GM18867 (cell line): Measurements from ENCODE around the gene RFK.
"Not testable (repeated sequence)": the region's sequence is repeated elsewhere in the genome, so short reads cannot be mapped to it uniquely, and the experiment has no call there.

Experiments
- ATAC-seq: cut with Tn5 transposase; IDR thresholded peaks from one replicate; pipeline ENCODE4 v1.9.1; 2021; ENCODE audit warnings: mild to moderate bottlenecking, moderate library complexity; ENCODE audit not compliant: unreplicated experiment

The RFK gene

GRCh38 chr9:76372336-76372735 lies 21.9 kb downstream of the RFK start:
- ATAC-seq, result no peak

DNA sequence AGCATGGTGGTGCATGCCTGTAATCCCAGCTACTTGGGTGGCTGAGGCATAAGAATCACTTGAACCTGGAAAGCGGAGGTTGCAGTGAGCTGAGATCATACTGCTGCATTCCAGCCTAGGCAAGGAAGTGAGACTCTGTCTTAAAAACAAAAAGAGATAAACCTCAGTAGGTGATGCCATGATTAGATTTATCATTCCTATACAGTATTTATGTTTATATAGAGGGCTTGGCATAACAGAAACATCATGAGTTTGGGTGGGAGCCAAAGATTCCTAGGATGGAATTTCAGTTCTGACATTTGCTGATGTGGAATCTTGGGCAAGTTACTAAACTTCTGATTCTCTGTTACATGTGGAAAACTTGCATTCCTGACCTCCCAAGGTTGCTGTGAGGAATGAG lies 22.3 kb downstream of the RFK start:
- no peak for ATAC-seq

DNA sequence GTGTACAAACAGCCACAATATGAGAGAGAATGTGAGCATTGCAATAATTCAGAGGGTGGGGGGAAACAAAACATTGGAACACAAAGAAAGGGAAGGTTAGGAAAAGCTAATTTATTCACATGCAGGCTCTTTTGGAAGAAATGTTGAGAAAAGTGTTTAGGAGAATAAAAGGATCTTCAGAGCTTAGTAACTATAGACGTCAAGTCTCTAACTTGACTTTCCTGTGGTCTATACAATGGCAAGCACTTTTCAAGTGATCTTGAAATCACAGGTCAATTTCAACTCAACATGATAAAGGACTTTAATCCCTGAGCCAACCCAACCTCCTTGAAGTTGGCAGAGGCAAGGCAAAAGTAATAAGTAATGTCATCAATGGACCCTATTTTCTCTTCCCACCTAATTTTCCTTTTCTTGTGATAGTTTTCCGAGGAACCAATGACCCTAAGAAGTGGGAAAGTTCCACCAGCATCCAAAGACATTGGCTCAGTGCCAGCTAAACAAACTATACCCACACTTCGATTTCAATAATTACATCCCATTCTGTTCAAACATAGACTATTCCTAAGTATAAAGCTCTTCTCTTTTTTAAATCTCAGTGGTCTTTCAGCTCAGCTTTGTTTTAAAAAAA lies 23.7 kb downstream of the RFK start:
- ATAC-seq, result no peak

- peak; percentile 58 for ATAC-seq
Observed at GRCh38 chr9:76369583-76369982, 24.6 kb downstream of the RFK start.

GRCh38 chr9:76366275-76366674 lies 28.0 kb downstream of the RFK start:
- no peak for ATAC-seq

DNA sequence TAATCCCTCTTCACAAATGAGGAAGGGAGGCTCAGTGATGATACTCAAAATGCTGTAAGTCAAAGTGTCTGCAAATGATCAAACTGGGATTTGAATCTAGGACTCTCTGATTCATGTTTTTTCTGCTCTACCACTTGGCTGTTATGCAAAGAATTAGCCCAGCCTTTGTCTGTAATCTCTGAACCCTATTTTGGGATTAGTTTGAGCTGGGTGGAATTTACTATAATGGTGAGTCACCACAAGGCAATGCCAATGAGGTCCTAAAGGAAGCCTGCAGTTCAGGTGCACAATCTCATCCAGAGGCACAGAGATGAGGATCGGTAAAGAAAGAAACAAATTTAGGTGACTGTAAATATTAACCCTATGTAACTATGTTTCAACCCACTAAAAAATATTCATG lies 29.2 kb downstream of the RFK start:
- ATAC-seq, result no peak

- ATAC-seq, result no peak
Observed at GRCh38 chr9:76363032-76363395, 31.2 kb downstream of the RFK start.

- ATAC-seq, result not testable (repeated sequence)
Observed at GRCh38 chr9:76362332-76363031, 31.7 kb downstream of the RFK start.

DNA sequence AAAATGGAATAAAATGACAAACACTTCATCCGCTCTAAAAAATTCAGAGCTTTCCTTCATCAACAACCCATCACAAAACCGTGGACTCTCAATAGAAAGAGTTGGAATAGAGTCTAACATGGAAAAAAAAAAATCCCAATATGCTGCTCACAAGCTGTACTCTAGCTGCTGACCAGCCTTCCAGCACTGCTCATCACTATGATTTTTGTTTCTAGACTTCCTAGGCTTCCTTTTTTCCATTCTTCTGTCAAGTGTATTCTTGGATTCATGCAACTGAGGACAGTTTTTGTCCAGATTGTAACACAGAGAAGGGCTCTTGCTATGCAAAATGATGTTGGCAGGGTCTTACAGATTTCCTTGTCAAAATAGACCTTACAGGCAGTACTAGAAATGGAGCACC lies 34.5 kb downstream of the RFK start:
- ATAC-seq, result no peak

DNA sequence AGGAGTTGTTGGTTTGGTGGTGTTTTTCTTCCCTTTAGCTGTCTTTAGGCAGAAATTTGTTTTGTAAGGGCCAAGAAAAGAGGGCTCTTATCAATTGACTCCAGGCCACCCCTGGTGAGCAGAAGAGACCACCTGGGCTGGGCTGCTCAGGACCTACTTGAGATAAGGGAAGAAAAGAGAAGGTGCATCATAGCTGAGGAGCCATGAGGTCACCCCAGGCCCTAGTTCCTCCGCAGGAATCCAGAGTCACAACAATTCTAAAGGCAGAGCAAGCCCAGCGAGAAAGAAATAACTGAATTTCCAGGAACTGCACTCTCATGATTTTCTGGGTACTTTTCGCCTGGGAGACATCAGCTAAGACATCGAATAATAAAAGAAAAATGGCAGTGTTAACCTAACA lies 34.9 kb downstream of the RFK start:
- no peak for ATAC-seq

DNA sequence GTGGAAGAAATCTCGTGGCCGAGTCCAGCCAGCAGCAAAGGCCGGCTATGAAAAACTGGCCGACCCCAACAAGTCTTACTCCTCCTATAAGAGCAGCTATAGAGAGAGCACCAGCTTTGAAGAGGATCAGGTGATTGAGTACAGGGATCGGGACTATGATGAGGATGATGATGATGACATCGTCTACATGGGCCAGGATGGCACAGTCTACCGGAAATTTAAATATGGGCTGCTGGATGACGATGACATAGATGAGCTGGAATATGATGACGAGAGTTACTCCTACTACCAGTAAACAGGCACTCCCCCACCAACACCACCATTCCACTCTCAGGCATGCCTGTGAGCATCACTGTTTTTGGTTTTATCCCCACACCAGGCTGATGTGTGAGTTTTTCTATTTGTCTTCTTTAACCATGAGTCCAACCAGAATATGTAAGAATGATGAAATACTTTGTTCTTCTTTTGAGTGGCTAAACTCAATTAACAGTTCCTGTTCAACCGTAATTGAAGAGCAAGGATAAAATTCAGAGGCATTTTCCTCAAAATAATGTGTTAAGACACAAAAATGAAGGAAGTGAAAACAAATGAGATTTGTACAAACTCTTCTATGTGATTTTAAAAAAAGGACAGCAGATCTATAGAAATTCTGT lies 35.5 kb downstream of the RFK start:
- no peak for ATAC-seq

- no peak for ATAC-seq
Observed at GRCh38 chr9:76357555-76357954, 36.7 kb downstream of the RFK start.

DNA sequence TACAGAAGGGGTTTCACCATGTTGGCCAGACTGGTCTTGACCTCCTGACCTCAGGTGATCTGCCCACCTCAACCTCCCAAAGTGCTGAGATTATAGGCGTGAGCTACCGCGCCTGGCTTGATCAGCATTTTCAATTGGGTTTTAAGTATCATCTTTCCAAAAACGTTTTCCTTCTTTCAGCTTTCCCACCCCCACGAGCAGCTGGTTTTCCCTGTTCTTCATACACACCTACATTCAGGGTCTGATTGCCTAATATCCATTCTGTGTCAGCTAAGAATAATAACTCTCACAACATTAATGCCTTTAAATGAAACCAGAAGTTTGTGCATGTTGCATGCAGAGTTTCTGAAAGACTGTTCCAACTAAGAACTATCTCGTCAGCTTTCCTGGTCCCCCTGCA lies 38.3 kb downstream of the RFK start:
- ATAC-seq, result no peak

DNA sequence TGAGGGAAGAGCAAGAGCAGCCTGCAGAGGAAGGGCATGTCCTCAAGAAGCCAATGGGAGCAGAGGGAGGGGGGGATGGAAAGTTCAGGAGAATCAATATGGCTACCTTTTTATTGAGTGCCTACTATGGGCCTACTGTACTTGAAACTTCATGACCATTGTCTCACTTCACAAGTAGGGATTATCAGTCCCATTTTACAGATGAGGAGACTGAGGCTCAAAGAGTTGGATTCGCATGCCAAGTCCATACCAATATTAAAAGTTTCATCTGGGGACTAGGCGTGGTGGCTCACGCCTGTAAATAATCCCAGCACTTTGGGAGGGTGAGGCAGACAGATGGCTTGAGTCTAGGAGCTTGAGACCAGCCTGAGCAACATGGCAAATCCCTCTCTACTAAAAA lies 40.0 kb downstream of the RFK start:
- ATAC-seq, result no peak

- no peak for ATAC-seq
Observed at GRCh38 chr9:76353280-76353679, 40.9 kb downstream of the RFK start.

DNA sequence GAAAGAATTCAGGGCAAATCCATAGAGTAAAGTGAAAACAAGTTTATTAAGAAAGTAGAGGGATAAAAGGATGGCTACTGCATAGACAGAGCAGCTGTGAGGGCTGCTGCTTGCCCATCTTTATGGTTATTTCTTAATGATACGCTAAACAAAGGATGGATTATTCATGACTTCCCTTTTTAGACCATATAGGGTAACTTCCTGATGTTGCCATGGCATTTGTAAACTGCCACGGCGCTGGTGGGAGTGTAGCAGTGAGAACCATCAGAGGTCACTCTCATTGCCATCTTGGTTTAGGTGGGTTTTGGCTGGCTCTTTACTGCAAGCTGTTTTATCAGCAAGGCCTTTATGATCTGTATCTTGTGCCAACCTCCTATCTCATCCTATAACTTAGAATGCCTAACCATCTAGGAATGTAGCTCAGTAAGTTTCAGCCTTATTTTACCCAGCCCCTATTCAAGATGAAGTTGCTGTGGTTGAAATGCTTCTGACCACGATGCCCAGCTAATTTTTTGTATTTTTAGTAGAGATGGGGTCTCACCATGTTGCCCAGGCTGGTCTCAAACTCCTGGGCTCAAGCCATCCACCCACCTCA lies 42.1 kb downstream of the RFK start:
- ATAC-seq, result no peak

DNA sequence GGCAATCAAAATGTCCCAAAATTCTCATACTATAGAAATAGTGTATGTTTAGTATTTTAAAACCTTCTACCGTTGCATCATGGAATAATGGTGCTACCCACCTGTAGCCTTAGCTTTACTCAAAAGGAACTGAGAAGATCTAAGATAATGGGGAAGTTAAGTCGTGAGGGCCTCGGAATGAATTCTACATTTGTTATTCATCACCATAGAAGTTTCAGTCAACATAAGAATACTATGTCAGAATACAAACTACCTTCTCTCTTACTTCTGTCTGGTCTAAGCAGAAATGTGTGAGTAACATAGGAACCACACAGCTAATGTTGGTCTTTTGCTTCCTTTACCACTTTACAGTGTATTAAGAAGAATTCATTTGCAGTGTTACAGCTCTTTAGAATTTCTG lies 43.2 kb downstream of the RFK start:
- peak; percentile 71 for ATAC-seq

DNA sequence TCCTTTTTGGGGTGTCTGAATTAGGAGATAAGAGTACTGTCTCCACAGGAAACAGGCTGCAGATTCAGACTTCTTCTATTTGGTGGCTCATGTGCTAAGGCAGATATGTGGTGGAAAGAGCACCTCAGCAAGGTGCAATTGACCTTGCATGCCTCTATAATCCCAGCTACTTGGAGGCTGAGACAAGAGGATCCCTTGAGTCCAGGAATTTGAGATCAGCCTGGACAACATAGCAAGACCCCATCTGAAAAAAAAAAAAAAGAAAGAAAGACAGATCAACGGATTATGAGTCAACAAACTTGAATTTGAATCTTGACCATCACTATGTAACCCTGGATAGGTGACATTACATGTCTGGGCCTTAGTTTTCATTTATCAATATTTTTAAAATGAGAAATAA lies 44.4 kb downstream of the RFK start:
- ATAC-seq, result no peak

DNA sequence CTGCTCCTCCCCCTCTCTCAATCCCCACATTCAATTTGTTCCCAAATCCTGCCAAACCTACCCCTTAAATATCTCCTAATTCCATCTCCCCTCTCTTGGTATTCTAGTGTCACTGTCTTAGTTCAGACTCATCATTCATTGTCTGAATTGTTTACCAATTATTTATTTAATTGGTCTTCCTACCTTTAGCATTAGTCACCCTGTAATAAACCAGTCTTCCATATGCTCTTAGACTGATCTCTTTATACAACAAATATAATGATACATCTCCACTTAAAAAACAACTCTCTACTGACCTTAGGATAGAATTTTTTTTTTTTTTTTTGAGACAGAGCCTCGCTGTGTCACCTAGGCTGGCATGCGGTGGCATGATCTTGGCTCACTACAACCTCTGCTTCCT lies 51.4 kb downstream of the RFK start:
- no peak for ATAC-seq

- no peak for ATAC-seq
Observed at GRCh38 chr9:76342201-76342600, 52.0 kb downstream of the RFK start.

DNA sequence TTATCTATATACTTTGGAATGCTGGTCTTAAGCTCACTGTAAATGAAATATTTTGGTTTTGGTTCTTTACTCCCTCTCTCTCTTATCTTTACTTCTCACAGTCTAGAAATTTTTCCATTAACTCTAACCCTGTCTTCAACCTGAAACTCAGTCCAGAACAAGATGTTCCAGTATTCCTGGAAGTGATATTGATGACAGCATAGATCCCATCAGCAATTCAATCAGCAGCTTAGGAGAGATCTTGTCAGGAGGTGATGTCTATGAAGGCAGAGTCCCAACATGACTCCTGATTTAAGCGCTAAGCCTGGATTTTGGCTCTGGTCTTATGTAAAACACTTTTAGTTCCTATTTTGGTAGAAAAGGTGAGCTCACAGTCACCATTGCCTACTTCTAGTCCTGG lies 52.6 kb downstream of the RFK start:
- no peak for ATAC-seq

DNA sequence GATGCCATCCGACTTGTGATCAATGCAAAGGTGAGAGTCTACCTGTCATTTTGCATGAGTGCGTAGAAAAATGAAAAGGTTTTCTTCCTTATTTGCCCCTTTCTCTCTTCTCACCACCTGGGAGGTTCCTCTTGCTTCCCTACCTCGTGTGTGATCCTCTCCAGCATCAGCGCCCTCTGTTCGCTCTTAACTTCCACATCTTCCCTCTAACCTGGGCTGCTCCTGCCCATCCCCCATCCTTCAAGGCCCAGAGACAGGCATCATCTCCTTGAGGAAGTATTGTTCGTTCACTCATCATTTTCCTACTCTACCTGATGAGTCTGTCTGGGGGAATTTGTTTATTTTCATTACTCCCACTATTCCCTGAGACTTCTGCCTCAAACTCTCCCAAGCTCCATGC lies 55.8 kb downstream of the RFK start:
- ATAC-seq, result no peak
